ENCODE data around the gene MMEL1. TPM values are rescaled to one million over a fixed set of nuclear protein-coding genes. Genes with fewer than 3 reads are reported as not detected.
A peak's percentile ranks its signal among the peaks of the same experiment; 100 is the strongest.

The MMEL1 gene
- total RNA-seq, 1 donor from 2014 or later: 4.0 TPM

- Mint-ChIP-seq H3K36me3 (ENCODE audit: unreplicated experiment) (no peaks in the 10 kb centered on the region), H3K27ac (ENCODE audit: unreplicated experiment) (no peak overlapping the region), H3K27me3 (ENCODE audit: unreplicated experiment) (peaks cover 5% of the 10 kb centered on the region), H3K9me3 (ENCODE audit: unreplicated experiment) (peaks cover 2% of the 10 kb centered on the region), H3K4me1 (ENCODE audit: low read depth, unreplicated experiment) (peaks cover 5% of the 10 kb centered on the region), H3K4me3 (ENCODE audit: unreplicated experiment) (no peak overlapping the region)
- peak; percentile 66 for DNase-seq
- no peak for TF ChIP-seq CTCF (IDR thresholded peaks at IDR 0.05; ENCODE audit: partially characterized antibody, unreplicated experiment)
Measured at GRCh38 chr1:2543543-2544092, 89.2 kb downstream of the MMEL1 start.

GRCh38 chr1:2542246-2542915 is 90.4 kb downstream of the MMEL1 start:
- Mint-ChIP-seq H3K9me3 (ENCODE audit: unreplicated experiment) (peaks cover 2% of the 10 kb centered on the region), H3K27ac (ENCODE audit: unreplicated experiment) (peak overlapping the region; percentile 39), H3K4me1 (ENCODE audit: low read depth, unreplicated experiment) (peaks cover 4% of the 10 kb centered on the region), H3K36me3 (ENCODE audit: unreplicated experiment) (no peaks in the 10 kb centered on the region), H3K4me3 (ENCODE audit: unreplicated experiment) (no peak overlapping the region), H3K27me3 (ENCODE audit: unreplicated experiment) (peaks cover 5% of the 10 kb centered on the region)
- TF ChIP-seq CTCF (IDR thresholded peaks at IDR 0.05; ENCODE audit: partially characterized antibody, unreplicated experiment): no peak
- DNase-seq: no peak

GRCh38 chr1:2541619-2542245 is 91.1 kb downstream of the MMEL1 start:
- Mint-ChIP-seq H3K4me1 (ENCODE audit: low read depth, unreplicated experiment) (peaks cover 4% of the 10 kb centered on the region), H3K36me3 (ENCODE audit: unreplicated experiment) (no peaks in the 10 kb centered on the region), H3K9me3 (ENCODE audit: unreplicated experiment) (peaks cover 2% of the 10 kb centered on the region), H3K27ac (ENCODE audit: unreplicated experiment) (no peak overlapping the region), H3K4me3 (ENCODE audit: unreplicated experiment) (peak overlapping the region; percentile 42), H3K27me3 (ENCODE audit: unreplicated experiment) (peaks cover 3% of the 10 kb centered on the region)
- no peak for DNase-seq
- TF ChIP-seq CTCF (IDR thresholded peaks at IDR 0.05; ENCODE audit: partially characterized antibody, unreplicated experiment): no peak

- Mint-ChIP-seq H3K9me3 (ENCODE audit: unreplicated experiment) (peaks cover 2% of the 10 kb centered on the region), H3K4me3 (ENCODE audit: unreplicated experiment) (no peak overlapping the region), H3K4me1 (ENCODE audit: low read depth, unreplicated experiment) (peaks cover 8% of the 10 kb centered on the region), H3K27me3 (ENCODE audit: unreplicated experiment) (peaks cover 7% of the 10 kb centered on the region), H3K27ac (ENCODE audit: unreplicated experiment) (no peak overlapping the region), H3K36me3 (ENCODE audit: unreplicated experiment) (no peaks in the 10 kb centered on the region)
- peak; percentile 59 for DNase-seq
- no peak for TF ChIP-seq CTCF (IDR thresholded peaks at IDR 0.05; ENCODE audit: partially characterized antibody, unreplicated experiment)
Measured at GRCh38 chr1:2540816-2541492, 91.9 kb downstream of the MMEL1 start.

Other genes starting within 250 kb of the MMEL1 start
- 10.8 TPM for gene MORN1, start 241.5 kb downstream of the MMEL1 start, total RNA-seq (ENCODE audit: unreplicated experiment)
- 93.0 TPM for gene RER1, start 241.2 kb downstream of the MMEL1 start, total RNA-seq (ENCODE audit: unreplicated experiment)
- 14.0 TPM for gene PEX10, start 220.5 kb downstream of the MMEL1 start, total RNA-seq (ENCODE audit: unreplicated experiment)
- 61.4 TPM for gene PLCH2, start 156.7 kb downstream of the MMEL1 start, total RNA-seq (ENCODE audit: unreplicated experiment)
- gene PANK4, start 106.4 kb downstream of the MMEL1 start, total RNA-seq (ENCODE audit: unreplicated experiment): 58.5 TPM
- gene HES5, start 102.8 kb downstream of the MMEL1 start, total RNA-seq (ENCODE audit: unreplicated experiment): 21.2 TPM
- 1.2 TPM for gene TNFRSF14, start 76.6 kb downstream of the MMEL1 start, total RNA-seq (ENCODE audit: unreplicated experiment)
- gene PRXL2B, start 46.2 kb downstream of the MMEL1 start, total RNA-seq (ENCODE audit: unreplicated experiment): 46.1 TPM
- 0.74 TPM for gene TTC34, start 168.7 kb upstream of the MMEL1 start, total RNA-seq (ENCODE audit: unreplicated experiment)

All from glutamatergic neuron (in vitro differentiated cells).